Measurements from ENCODE around the gene PFDN6. TPM values are rescaled to one million over a fixed set of nuclear protein-coding genes. Genes with fewer than 3 reads are reported as not detected.
A peak's percentile ranks its signal among the peaks of the same experiment; 100 is the strongest.

PFDN6 gene
- total and polyA plus RNA-seq, 2 of the 13 experiments (the other 11 are each of a cell fraction or from before 2014, with no cell fraction given): 75.5 to 87.0 TPM

DNA sequence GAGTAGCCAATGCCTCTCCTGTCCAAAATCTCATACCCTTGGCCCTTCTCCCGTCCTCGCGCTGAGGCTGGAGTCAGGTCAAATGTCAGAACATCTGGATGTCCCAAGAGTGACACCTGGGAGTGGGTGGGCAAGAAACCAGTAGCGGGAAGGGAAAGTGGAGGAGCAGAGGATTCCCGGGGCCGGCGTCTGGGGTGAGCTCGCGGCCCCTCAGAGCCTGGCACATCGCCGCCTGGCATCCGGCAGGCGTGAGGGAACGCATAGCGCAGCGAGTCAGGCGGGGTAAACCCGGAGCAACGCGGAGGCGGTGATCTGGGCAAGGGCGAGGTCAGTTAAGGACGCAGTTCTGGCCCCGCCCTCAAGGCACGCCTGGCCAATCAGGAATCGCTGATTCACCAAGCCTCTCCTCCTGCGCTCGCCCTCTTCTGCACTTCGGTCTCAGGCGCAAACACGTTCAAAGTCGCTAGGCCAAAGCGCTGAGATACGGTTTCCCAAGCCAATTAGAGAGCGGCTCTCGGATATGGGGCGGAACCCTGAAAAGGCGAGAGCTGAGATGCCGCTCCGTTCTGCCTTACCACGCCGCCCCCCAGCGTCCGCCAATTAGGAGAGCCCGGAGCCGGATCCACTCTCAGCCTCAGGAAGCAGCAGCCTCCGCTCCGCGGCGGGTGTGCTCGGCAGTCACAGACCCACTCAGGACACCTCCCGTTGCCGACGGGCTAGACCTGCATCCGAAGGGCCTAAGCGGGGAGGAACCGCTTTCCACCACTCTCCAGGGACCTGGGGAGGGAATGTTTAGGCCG, 40.3 kb upstream of the PFDN6 start (continued):
- TF ChIP-seq ZNF138 (CRISPR knock-in tag; IDR thresholded peaks at IDR 0.05; ENCODE audit: low read depth): 0 out of 2 replicates have a peak, but pooled peaks have one; percentile 56
- TF ChIP-seq ZNF260 (CRISPR knock-in tag; IDR thresholded peaks at IDR 0.05; ENCODE audit: borderline replicate concordance, low read depth): no peak
- TF ChIP-seq, protein P1, sequence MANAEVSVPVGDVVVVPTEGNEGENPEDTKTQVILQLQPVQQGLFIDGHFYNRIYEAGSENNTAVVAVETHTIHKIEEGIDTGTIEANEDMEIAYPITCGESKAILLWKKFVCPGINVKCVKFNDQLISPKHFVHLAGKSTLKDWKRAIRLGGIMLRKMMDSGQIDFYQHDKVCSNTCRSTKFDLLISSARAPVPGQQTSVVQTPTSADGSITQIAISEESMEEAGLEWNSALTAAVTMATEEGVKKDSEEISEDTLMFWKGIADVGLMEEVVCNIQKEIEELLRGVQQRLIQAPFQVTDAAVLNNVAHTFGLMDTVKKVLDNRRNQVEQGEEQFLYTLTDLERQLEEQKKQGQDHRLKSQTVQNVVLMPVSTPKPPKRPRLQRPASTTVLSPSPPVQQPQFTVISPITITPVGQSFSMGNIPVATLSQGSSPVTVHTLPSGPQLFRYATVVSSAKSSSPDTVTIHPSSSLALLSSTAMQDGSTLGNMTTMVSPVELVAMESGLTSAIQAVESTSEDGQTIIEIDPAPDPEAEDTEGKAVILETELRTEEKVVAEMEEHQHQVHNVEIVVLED (CRISPR knock-in tag; IDR thresholded peaks at IDR 0.05; ENCODE audit: borderline replicate concordance): peak; percentile 79
- no peak for TF ChIP-seq MTA3 (CRISPR knock-in tag; IDR thresholded peaks at IDR 0.05)
- TF ChIP-seq, protein P2, sequence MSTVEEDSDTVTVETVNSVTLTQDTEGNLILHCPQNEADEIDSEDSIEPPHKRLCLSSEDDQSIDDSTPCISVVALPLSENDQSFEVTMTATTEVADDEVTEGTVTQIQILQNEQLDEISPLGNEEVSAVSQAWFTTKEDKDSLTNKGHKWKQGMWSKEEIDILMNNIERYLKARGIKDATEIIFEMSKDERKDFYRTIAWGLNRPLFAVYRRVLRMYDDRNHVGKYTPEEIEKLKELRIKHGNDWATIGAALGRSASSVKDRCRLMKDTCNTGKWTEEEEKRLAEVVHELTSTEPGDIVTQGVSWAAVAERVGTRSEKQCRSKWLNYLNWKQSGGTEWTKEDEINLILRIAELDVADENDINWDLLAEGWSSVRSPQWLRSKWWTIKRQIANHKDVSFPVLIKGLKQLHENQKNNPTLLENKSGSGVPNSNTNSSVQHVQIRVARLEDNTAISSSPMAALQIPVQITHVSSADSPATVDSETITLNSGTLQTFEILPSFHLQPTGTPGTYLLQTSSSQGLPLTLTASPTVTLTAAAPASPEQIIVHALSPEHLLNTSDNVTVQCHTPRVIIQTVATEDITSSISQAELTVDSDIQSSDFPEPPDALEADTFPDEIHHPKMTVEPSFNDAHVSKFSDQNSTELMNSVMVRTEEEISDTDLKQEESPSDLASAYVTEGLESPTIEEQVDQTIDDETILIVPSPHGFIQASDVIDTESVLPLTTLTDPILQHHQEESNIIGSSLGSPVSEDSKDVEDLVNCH (CRISPR knock-in tag; IDR thresholded peaks at IDR 0.05): no peak
- TF ChIP-seq, protein P3, sequence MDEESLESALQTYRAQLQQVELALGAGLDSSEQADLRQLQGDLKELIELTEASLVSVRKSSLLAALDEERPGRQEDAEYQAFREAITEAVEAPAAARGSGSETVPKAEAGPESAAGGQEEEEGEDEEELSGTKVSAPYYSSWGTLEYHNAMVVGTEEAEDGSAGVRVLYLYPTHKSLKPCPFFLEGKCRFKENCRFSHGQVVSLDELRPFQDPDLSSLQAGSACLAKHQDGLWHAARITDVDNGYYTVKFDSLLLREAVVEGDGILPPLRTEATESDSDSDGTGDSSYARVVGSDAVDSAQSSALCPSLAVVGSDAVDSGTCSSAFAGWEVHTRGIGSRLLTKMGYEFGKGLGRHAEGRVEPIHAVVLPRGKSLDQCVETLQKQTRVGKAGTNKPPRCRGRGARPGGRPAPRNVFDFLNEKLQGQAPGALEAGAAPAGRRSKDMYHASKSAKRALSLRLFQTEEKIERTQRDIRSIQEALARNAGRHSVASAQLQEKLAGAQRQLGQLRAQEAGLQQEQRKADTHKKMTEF (CRISPR knock-in tag; IDR thresholded peaks at IDR 0.05): peak; percentile 69
- peak; percentile 97 for TF ChIP-seq RARG (CRISPR knock-in tag; IDR thresholded peaks at IDR 0.05; ENCODE audit: low read depth)
- TF ChIP-seq, protein P4, sequence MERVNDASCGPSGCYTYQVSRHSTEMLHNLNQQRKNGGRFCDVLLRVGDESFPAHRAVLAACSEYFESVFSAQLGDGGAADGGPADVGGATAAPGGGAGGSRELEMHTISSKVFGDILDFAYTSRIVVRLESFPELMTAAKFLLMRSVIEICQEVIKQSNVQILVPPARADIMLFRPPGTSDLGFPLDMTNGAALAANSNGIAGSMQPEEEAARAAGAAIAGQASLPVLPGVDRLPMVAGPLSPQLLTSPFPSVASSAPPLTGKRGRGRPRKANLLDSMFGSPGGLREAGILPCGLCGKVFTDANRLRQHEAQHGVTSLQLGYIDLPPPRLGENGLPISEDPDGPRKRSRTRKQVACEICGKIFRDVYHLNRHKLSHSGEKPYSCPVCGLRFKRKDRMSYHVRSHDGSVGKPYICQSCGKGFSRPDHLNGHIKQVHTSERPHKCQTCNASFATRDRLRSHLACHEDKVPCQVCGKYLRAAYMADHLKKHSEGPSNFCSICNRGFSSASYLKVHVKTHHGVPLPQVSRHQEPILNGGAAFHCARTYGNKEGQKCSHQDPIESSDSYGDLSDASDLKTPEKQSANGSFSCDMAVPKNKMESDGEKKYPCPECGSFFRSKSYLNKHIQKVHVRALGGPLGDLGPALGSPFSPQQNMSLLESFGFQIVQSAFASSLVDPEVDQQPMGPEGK (CRISPR knock-in tag; IDR thresholded peaks at IDR 0.05): no peak; the same call in none of the 2 replicates
- peak; percentile 29; the same call in 1 of the 2 replicates for TF ChIP-seq ZNF253 (CRISPR knock-in tag; IDR thresholded peaks at IDR 0.05; ENCODE audit: borderline replicate concordance)
- TF ChIP-seq ZNF33B (CRISPR knock-in tag; IDR thresholded peaks at IDR 0.05): no peak; the same call in 1 of the 2 replicates
- TF ChIP-seq, protein P5, sequence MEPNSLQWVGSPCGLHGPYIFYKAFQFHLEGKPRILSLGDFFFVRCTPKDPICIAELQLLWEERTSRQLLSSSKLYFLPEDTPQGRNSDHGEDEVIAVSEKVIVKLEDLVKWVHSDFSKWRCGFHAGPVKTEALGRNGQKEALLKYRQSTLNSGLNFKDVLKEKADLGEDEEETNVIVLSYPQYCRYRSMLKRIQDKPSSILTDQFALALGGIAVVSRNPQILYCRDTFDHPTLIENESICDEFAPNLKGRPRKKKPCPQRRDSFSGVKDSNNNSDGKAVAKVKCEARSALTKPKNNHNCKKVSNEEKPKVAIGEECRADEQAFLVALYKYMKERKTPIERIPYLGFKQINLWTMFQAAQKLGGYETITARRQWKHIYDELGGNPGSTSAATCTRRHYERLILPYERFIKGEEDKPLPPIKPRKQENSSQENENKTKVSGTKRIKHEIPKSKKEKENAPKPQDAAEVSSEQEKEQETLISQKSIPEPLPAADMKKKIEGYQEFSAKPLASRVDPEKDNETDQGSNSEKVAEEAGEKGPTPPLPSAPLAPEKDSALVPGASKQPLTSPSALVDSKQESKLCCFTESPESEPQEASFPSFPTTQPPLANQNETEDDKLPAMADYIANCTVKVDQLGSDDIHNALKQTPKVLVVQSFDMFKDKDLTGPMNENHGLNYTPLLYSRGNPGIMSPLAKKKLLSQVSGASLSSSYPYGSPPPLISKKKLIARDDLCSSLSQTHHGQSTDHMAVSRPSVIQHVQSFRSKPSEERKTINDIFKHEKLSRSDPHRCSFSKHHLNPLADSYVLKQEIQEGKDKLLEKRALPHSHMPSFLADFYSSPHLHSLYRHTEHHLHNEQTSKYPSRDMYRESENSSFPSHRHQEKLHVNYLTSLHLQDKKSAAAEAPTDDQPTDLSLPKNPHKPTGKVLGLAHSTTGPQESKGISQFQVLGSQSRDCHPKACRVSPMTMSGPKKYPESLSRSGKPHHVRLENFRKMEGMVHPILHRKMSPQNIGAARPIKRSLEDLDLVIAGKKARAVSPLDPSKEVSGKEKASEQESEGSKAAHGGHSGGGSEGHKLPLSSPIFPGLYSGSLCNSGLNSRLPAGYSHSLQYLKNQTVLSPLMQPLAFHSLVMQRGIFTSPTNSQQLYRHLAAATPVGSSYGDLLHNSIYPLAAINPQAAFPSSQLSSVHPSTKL (CRISPR knock-in tag; IDR thresholded peaks at IDR 0.05): no peak
- no peak for TF ChIP-seq ZNF496 (CRISPR knock-in tag; IDR thresholded peaks at IDR 0.05; ENCODE audit: insufficient replicate concordance)
